D721Med (cell line): ENCODE results near the gene PRR27.

ENCODE experiments used
- DNase-seq: peaks from one replicate; pipeline ENCODE4 v3.0.0; 2011; ENCODE audit warnings: low spot score; ENCODE audit not compliant: insufficient read length
- FAIRE-seq: peaks from 2 replicates; lab custom pipeline; 2011; peaks lifted over from hg19 to GRCh38; lab: Jason Lieb, UNC
- TF ChIP-seq, protein P1 (sequence below): IDR thresholded peaks from 2 replicates; pipeline ENCODE4 v1.5.1; 2012; ENCODE audit warnings: mild to moderate bottlenecking, control low read depth; ENCODE audit not compliant: insufficient read depth; ENCODE audit errors: missing control alignments

The PRR27 gene

DNA sequence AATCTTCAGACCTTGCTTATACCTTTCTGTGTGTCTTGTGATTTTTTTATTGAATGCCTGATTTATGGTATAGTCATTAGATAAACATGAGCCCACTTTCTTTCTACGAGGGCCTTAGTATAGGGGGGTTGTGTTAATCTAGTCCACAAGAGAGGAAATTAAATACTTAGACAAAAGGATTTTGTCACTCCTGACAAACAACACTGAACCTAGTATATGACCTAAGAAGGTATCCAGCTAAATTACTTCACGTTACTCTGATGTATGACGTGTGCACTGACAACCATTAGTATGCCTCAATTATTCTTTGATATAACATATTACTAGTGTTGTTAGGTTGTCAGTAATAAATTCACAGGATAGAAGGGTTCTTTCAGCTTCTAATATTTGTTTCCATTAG is 2.8 kb upstream of the PRR27 start:
- DNase-seq (no peak), FAIRE-seq (no peak)
- TF ChIP-seq, protein P1, sequence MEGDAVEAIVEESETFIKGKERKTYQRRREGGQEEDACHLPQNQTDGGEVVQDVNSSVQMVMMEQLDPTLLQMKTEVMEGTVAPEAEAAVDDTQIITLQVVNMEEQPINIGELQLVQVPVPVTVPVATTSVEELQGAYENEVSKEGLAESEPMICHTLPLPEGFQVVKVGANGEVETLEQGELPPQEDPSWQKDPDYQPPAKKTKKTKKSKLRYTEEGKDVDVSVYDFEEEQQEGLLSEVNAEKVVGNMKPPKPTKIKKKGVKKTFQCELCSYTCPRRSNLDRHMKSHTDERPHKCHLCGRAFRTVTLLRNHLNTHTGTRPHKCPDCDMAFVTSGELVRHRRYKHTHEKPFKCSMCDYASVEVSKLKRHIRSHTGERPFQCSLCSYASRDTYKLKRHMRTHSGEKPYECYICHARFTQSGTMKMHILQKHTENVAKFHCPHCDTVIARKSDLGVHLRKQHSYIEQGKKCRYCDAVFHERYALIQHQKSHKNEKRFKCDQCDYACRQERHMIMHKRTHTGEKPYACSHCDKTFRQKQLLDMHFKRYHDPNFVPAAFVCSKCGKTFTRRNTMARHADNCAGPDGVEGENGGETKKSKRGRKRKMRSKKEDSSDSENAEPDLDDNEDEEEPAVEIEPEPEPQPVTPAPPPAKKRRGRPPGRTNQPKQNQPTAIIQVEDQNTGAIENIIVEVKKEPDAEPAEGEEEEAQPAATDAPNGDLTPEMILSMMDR, result no peak

- no peak for FAIRE-seq
- no peak for DNase-seq
- TF ChIP-seq, protein P1, result no peak
These were observed 1.9 kb upstream of the PRR27 start for GRCh38 chr4:70152088-70152487.

DNA sequence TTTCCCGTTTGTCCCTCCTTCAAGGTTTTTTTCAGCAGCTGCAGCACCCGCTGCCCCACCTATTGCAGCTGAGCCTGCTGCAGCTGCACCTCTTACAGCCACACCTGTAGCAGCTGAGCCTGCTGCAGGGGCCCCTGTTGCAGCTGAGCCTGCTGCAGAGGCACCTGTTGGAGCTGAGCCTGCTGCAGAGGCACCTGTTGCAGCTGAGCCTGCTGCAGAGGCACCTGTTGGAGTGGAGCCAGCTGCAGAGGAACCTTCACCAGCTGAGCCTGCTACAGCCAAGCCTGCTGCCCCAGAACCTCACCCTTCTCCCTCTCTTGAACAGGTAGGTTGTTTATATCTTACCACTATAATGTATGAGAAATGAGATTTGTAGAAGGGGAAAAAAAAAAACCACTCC is 4.5 kb downstream of the PRR27 start:
- no peak for FAIRE-seq

GRCh38 chr4:70177090-70177489 is 23.1 kb downstream of the PRR27 start:
- TF ChIP-seq, protein P1, result no peak
- peak; percentile 71 for FAIRE-seq
- no peak for DNase-seq

More for the DNA sequence above, 4.5 kb downstream of the PRR27 start:
- TF ChIP-seq, protein P1, result no peak
- no peak for DNase-seq

DNA sequence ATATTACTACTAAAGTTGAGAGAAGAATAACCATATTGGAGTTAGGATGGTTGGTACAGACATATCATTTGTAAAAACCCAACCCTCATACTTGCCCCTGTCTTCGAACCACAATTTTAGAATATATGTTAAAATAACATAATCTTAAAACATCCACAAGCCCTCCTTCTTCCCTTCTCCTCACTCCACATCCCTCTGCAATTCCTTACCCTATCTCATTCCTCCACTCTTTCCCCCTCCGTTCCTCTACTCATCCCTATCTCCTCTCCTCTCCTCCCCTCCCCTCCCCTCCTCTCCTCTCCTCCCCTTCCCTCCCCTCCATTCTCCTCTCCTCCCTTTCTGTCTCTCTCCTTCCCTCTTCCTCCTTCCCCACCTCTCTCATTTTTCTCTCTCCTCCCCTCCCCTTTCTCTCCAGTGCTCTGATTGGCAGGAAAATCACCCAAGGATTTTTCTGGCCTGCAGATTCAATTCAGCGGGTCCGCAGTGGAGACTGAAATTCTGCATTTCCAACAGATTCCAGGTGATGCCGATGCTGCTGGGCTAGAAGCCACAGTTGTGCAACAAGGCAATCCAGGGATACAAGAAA is 24.1 kb downstream of the PRR27 start:
- DNase-seq (no peak), FAIRE-seq (no peak)

DNA sequence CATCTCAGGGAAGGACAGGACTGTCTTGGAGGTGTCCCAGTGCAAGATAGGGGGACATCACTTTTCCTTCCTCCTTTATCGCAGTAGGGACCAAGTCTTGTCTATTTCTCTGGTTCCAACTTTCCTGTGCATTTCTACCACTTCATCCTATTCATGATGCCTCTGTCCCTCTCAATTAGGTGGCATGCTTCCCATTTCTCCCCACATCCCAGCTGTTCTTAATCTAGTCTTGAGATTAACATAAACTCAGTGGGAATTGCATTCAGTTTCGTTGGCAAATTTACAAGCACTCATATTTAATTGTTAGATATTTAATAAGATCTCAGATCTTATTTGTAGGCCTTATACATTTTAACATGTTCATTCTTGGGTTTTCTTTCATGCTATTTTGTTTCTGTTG is 25.8 kb downstream of the PRR27 start:
- TF ChIP-seq, protein P1, result no peak
- FAIRE-seq (no peak), DNase-seq (no peak)

More for the DNA sequence above, 24.1 kb downstream of the PRR27 start:
- TF ChIP-seq, protein P1, result no peak

GRCh38 chr4:70181864-70182263 is 27.8 kb downstream of the PRR27 start:
- TF ChIP-seq, protein P1, result no peak
- DNase-seq (no peak), FAIRE-seq (no peak)
